Stimulated activated CD4-positive, alpha-beta T cell treated with anti-CD3 and anti-CD28 coated beads, Interleukin-15, amount 100 ng/mL, for 1 hour (primary cell): ENCODE results near the gene VOPP1.
"Not testable (repeated sequence)": the region's sequence is repeated elsewhere in the genome, so short reads cannot be mapped to it uniquely, and the experiment has no call there.

Source experiments
- DNase-seq, 2 donors: peaks; one replicate each; pipeline ENCODE4 v3.0.0-alpha.2; 2020; ENCODE audit warnings: low read depth in 1 of 2, low spot score in 1 of 2

VOPP1 gene

GRCh38 chr7:55582656-55583055 is 10.4 kb upstream of the VOPP1 start:
- DNase-seq, result not testable (repeated sequence)

- no peak for DNase-seq
Measured at GRCh38 chr7:55576753-55577152, 4.5 kb upstream of the VOPP1 start.

- no peak for DNase-seq
Measured at GRCh38 chr7:55575733-55576132, 3.4 kb upstream of the VOPP1 start.

- DNase-seq, result no peak
Measured at GRCh38 chr7:55575098-55575497, 2.8 kb upstream of the VOPP1 start.

DNA sequence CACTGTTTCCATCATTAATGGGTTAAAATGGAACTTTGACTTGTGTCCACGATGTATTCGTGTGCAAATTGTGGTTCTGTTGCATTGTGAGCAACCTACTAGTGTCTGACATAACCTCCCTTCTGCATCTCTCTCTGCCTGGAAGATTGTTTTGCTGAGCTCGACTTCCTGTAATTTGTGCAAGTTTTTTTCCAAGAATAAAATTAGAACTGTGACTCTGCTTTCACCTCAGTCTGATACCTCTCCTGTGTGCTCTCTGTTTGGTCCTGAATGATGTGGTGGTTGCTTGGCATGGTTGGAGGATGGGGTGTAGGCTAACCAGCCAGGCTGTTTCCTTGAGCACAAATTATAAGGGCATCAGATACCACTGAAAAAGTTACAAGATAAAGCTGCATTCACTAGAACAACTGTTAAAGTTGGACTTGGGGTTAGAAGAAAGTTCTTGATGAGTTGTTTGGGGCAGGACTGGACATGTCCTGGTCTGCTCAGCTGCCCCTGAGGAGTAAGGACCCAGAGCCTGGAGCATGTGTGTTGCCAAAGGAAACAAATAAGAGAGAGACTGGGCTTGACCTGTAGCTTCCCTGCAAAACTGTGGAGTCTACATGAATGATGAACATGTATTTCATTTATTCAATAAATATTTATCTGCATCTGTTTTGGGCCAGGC is 1.9 kb upstream of the VOPP1 start:
- no peak for DNase-seq

DNA sequence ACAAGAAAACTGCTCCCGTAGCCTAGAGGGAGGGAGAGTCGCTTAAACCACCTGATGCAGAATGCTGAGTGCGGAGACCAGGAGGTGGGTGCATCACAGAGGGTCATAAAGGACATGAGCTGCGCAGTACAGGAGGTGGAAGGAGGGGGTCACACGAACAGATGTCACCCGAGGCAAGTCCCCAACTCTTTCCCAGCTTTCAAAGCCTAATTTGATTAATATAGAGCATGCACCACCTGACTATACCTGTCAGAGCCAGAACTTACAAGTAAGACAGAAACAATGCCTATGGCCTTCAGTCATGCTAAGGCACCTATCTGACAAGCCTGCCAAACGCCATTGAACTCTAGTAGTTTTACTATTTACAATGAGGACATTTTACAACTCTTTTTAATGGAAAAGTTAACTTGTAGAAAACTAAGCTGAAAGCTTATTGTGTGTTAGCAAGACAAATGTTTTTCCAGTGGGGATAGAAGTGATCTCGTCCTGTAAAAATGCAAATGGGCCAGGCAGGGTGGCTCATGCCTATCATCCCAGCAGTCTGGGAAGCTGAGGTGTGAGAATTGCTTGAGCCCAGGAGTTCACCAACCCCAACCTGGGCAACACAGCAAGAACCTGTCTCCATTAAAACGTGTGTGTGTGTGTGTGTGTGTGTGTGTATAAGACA is 1.1 kb upstream of the VOPP1 start:
- no peak for DNase-seq

DNA sequence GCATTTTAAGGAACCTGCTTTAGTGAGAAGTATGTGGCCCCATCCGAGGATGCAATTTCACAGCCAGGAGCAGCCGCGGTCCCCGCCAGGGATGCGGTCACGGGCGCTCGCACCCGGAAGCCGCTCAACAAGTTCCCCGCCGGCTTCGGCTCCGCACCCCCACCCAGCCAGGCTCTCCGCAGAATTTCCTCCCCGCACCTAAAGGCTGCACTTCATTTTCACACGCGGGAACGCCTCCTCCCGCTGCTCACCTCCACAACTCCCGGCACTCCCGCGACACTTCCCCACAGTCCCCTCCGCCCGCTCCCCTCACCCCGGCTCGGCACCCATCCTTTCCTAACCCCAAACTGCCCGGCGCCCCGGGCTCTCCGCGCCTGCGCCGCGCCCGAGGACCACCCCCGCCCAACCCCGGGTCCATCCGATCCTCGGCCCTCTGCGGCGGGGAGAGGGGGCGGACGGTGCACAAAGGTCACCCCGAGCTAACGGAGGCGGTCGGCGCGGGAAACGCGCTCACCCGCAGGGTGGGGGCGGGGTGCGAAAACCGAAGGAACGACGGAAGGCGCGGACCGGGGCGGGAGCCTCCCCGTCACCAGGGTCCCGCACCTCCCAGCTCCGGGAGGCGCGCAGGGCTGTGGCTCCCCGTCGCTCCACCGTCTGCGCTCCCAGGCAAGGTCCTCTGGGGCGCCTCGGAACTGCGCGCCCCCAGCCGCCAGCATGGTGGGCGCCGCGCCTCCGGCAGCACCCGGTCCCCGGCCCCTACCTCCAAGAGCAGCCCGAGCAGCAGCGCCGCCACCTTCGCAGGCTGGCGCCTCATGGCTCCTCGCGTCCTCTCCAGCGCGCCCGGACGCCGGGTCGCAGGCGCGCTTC is 558 bp downstream of the VOPP1 start:
- peak; percentile 25 to 46 for DNase-seq

- DNase-seq, result no peak
Measured at GRCh38 chr7:55570939-55571338, 1.4 kb downstream of the VOPP1 start.

DNA sequence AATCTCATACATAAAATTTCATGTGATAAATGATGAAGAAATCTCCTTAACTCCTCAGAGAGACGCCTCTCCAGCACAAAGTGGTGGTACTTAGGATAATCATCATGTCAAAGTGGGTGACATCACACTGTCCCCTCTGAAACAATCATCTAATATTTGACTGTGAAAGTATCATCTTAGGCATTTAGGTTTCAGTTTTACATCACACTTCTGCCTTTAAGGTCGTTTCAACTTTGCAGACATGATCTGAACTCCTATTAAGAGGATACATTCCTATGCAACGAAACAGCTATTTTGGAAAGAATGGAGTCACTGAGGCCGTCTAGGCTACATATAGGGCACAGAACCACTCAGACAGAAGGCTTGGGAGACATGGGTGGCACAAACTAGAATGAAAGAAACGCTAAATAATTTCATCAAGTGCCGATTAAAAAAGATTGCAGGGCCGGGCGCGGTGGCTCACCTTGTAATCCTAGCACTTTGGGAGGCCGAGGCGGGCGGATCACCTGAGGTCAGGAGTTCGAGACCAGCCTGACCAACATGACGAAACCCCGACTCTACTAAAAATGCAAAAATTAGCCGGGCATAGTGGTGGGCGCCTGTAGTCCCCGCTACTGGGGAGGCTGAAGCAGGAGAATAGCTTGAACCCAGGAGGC is 2.0 kb downstream of the VOPP1 start:
- no peak for DNase-seq

DNA sequence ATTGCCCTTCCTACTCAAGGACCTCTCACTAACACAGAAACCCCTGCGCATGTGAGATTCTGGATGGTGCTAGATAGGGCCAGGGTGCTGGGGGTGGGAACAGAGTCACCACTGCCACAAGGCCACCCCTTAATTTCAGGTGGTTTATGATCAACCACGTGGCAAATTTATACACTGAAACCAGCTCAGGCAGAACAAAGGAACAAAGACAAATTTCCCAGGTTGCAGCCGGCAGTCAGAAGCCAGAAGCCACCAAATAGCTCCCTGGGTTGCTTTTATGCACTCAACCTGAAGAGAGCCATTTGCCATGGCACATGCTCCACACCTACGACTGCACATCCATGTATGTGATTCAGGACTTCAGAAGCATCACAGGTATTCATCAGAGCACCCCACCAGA is 2.5 kb downstream of the VOPP1 start:
- DNase-seq, result no peak

DNA sequence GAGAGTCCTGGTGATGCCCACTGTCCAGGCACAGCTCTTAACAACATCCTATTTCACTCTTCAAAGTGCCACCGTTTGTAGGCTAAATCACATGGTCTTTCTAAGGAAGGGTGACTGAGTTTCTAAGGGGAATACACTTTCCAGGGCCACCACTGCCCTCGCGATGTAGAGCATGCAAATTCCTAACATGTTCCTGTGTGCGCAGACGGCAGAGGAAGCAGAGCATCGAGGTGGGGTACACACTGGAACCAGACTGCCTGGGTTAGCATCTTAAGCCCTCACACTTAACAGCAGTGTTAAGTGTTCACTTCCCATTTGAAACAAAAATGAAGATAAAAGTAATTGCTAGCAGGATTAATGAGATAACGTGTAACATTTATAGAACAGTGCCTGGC is 3.0 kb downstream of the VOPP1 start:
- no peak for DNase-seq

- DNase-seq, result no peak
Measured at GRCh38 chr7:55568613-55569268, 3.6 kb downstream of the VOPP1 start.

- DNase-seq, result no peak
Measured at GRCh38 chr7:55567571-55567970, 4.7 kb downstream of the VOPP1 start.

GRCh38 chr7:55565681-55566080 is 6.6 kb downstream of the VOPP1 start:
- DNase-seq, result no peak

- no peak for DNase-seq
Measured at GRCh38 chr7:55563596-55564325, 8.5 kb downstream of the VOPP1 start.

- no peak for DNase-seq
Measured at GRCh38 chr7:55561690-55562089, 10.6 kb downstream of the VOPP1 start.

GRCh38 chr7:55558962-55559920 is 13.1 kb downstream of the VOPP1 start:
- DNase-seq, result no peak

DNA sequence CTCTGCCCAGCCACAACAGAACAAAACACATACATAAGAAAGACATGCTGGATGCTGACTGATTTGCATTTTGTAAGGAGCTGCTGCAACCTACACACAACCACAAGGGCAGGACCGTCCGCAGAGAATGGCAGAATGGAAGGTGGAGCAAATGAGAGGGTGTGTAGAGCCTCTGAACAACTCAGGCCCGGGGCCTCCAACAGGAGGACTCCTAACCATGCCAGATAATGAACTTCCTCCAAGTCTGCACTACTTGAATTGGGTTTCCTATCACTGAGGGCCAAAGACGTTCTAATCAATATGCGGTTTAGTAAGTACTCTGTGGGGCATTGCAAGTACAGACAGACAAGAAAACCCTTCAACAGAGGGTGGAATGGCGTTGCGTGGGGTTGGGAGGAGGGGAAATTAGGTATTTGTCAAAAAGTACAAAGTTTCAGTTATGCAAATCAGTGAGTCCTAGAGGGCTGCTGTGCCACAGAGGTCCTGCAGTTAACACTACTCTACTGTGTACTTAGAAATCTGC is 14.6 kb downstream of the VOPP1 start:
- no peak for DNase-seq

GRCh38 chr7:55556492-55556891 is 15.8 kb downstream of the VOPP1 start:
- no peak for DNase-seq
